HG03575 (cell line): Measurements from ENCODE around the gene BCO2.
"Not testable (repeated sequence)": the region's sequence is repeated elsewhere in the genome, so short reads cannot be mapped to it uniquely, and the experiment has no call there.

Experiments
- ATAC-seq: cut with Tn5 transposase; IDR thresholded peaks from one replicate; pipeline ENCODE4 v1.9.1; 2021; ENCODE audit not compliant: unreplicated experiment, insufficient number of reproducible peaks, low FRiP score; ENCODE audit errors: extremely low read depth

Gene BCO2, protein sequence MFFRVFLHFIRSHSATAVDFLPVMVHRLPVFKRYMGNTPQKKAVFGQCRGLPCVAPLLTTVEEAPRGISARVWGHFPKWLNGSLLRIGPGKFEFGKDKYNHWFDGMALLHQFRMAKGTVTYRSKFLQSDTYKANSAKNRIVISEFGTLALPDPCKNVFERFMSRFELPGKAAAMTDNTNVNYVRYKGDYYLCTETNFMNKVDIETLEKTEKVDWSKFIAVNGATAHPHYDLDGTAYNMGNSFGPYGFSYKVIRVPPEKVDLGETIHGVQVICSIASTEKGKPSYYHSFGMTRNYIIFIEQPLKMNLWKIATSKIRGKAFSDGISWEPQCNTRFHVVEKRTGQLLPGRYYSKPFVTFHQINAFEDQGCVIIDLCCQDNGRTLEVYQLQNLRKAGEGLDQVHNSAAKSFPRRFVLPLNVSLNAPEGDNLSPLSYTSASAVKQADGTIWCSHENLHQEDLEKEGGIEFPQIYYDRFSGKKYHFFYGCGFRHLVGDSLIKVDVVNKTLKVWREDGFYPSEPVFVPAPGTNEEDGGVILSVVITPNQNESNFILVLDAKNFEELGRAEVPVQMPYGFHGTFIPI

GRCh38 chr11:112174789-112175598, at the start of gene BCO2:
BCO2 (plus strand) TSS chr11:112175512; CDS start chr11:112175602, 90 bp downstream.
- no peak for ATAC-seq

- ATAC-seq = no peak
These were observed 48.3 kb upstream of the BCO2 start for GRCh38 chr11:112127056-112127455.

- no peak for ATAC-seq
These were observed 46.7 kb upstream of the BCO2 start for GRCh38 chr11:112128483-112129121.

DNA sequence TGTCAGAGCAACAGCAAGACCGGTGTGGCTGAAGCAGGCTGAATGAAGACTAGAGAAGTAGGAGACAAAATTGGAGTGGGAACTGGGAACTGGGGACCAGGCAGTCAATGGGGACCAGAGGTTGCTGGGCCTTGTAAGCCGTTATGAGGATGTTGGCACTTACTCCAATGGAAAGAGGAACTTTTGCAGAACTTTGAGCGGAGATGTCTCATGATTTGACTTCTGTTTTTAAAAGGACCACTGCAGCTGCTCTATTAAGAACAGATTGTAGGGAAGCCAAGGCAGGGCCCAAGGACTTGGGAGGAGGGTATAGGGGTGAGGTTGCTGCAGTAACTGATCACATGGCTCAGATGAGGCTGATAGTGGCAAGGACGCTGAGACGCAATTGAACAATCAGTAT, 45.7 kb upstream of the BCO2 start:
- no peak for ATAC-seq

DNA sequence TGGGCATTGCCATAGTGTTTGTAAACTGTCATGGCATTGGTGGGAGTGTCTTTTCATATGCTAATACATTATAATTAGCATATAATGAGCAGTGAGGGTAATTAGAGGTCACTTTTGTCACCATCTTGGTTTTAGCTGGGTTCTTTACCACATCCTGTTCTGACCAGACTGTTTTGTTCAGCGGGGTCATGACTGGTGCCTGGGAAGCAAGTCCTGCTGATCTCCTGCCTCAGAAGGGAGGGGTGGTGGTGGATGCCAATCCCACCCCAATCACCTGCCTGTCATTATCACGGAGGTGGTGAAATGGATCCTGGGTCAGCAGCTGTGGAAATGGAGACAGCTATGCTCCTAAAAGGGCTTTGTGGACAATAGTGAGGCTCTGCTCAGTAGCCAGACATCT, 42.6 kb upstream of the BCO2 start:
- ATAC-seq = no peak

DNA sequence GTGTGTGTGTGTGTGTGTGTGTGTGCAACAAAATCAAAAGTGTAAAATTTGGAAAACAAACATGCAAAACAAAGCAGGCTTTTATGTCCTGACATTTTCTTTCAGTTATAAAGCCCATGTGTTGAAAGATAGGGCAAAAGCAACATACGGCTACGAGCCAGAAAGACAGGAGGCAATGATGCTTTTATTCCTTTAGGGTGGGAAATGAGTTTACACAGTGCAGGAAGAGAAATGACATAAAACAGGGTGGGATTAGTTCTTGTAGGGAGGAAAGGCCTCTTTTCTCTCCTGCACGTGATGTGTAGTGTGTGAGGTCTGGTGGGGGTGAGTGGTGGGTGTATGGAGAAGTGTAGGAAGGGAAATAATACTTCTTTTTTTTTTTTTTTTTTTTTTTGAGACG, 40.8 kb upstream of the BCO2 start:
- ATAC-seq = no peak

DNA sequence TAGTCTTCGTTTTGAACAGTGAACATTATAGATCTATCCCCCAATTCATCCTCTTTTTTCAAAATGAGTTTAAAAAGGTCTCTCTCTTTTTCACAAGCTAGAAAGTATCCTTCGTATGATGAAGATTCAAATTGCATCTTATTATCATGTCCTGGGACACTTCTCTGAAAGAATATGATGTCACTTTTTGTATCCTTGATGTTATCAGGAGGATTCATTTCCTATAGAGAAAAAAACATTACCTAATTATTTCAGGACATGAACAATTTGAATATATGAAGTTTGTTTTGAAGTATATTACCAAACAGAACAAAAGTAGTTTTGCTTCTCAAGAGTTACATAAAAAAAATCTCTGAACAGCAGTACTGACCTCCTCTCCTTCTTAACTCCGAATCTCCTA, 31.7 kb upstream of the BCO2 start:
- ATAC-seq = no peak

- no peak for ATAC-seq
These were observed 24.8 kb upstream of the BCO2 start for GRCh38 chr11:112150517-112150916.

GRCh38 chr11:112156153-112156955, 19.0 kb upstream of the BCO2 start:
- no peak for ATAC-seq

DNA sequence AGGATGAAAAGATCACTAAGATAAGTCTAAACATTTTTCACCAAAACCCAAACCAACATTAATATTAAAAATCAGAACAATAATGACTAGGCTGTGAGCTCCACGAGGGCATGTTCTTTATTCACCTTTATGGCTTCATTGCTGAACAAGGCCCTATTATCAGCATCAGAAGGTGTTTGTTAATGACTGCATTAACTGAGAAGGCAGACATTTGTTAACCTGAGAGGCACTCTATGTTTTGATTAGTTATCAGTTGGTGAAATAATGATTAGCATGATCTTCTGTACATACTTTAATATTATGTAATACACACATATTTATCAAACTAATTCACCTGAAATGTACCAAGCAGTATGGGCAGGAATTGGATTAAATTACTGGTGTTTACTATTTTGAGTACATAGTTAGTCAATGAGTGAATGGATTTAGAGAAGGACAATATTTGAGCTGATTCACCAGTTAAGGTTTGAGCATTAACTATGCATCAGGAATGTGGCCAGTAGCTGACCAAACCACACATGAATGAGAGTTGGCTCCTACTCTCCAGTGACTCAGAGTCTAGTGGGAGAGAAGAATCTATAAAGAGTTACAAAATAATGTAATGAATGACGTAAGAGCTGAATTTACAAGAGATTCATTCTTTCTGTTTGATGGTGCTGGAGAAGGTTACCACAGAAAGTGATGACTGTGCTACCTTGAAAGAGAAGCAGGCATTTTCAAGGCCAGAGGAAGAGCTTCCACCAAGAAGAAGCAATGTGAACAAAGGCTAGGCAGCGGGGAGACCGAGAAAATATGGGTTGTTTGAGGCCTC, 18.2 kb upstream of the BCO2 start:
- ATAC-seq = no peak

GRCh38 chr11:112159098-112160065, 15.9 kb upstream of the BCO2 start:
- ATAC-seq = no peak

DNA sequence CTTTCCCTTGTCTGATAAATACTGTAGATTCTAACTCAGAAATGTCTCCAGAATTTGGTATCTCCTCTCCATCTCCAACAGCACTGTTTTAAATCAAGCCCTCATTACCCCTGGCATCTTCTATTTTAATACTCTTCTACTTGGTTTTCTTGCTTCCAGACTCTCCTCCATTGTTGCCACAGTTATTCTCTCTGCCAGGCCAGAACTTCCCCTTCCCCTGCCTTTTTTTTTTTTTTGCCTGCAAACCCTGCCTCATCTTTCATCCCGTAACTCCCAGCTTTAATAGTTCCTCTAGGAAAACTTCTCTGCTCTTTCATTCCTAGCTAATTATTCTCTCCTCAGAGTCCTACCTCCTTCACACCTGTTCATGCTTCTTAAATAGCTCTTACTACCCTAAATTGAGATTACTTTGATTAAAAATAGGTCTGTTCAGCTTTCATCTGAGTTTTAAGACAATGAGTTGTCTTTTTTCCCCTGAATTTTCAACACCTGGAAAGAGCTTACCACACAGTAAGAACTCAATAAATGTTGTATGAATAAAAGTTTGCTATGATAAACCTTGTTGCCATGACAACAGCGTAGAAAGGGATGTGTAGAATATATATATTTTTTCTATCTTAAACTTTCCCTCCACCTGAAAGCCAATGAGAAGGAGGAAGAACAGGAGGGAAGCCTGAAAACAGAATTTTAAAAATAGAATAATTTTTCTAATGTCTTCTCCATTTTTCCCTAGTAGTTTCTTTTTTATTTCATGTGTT, 15.0 kb upstream of the BCO2 start:
- ATAC-seq = no peak

- ATAC-seq = no peak
These were observed 14.3 kb upstream of the BCO2 start for GRCh38 chr11:112161012-112161411.

DNA sequence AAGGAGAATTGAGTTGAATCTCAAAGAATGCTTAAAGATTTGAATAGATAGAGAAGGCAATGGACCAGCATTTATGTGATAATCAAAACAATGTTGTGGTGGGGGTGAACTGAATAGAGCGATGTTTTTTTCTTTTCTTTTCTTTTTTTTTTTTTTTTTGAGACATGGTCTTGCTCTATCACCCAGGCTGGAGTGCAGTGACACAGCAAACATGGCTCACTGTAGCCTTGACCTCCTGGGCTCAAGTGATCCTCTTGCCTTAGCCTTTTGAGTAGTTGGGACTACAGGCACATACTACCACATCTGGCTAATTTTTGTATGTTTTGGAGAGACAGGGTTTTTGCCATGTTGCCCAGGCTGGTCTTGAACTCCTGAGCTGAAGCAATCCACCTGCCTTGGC, 13.1 kb upstream of the BCO2 start:
- ATAC-seq = not testable (repeated sequence)

GRCh38 chr11:112162761-112163546, 12.4 kb upstream of the BCO2 start:
- no peak for ATAC-seq
